HL-60 (cell line): Measurements from ENCODE around the gene BEND6.

ENCODE experiments used
- CTCF ChIP-seq: IDR thresholded peaks from one replicate; pipeline ENCODE4 v1.5.1; 2011; ENCODE audit warnings: low read length, control low read depth, inconsistent platforms; ENCODE audit not compliant: insufficient read depth
- GABPA ChIP-seq: IDR thresholded peaks from 2 replicates; pipeline ENCODE4 v1.6.1; 2012; ENCODE audit warnings: low read depth
- POLR2AphosphoS5 ChIP-seq: IDR thresholded peaks from 2 replicates; pipeline ENCODE4 v1.6.1; 2012; ENCODE audit warnings: low read depth
- REST ChIP-seq: IDR thresholded peaks from 2 replicates; pipeline ENCODE4 v1.6.1; 2012; ENCODE audit warnings: low read depth; ENCODE audit not compliant: insufficient replicate concordance

DNA sequence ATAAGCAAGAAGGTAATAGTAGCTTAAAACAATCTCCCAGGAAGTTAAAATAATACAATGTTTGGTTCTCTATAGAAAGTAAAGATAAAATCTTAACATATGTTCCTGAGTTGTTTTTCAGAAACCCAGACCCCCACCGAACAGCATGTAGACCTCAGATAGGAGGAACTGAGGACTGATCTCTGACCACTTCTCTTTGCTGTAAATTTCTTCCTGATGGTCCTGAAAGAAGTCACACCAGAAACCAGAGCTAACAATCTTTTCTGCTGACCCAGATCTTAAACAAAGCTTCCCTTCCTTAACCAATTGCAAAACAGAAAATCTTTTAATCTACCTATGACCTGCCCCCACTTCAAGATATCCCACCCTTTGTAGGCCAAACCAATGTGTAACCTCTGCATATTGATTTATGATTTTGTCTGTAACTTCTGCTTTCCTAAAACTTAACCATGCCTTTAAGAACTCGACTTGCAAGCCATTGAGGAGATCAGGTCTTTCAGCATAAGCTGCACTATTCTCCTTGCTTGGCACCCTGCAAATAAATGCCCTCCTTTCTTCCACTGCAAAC, 21.9 kb upstream of the BEND6 start:
- TF ChIP-seq POLR2AphosphoS5 (no peak), CTCF (no peak), GABPA (no peak), REST (no peak)
